ENCODE measurements around the gene MAVS. TPM values are rescaled to one million over a fixed set of nuclear protein-coding genes. Genes with fewer than 3 reads are reported as not detected.

MAVS gene
- total RNA-seq, 1 donor from 2014 or later = 47.0 TPM

GRCh38 chr20:3862333-3862732, 15.7 kb downstream of the MAVS start:
- no peak overlapping the region for H3K27ac Mint-ChIP-seq (ENCODE audit: unreplicated experiment)
- H3K27me3 Mint-ChIP-seq (ENCODE audit: unreplicated experiment) = no peaks in the 10 kb centered on the region
- no peaks in the 10 kb centered on the region for H3K9me3 Mint-ChIP-seq (ENCODE audit: unreplicated experiment)
- DNase-seq (ENCODE audit: extremely low spot score, unreplicated experiment) = no peak
- H3K4me3 Mint-ChIP-seq (ENCODE audit: unreplicated experiment) = no peak overlapping the region
- no peaks in the 10 kb centered on the region for H3K4me1 Mint-ChIP-seq (ENCODE audit: unreplicated experiment)
- H3K36me3 Mint-ChIP-seq (ENCODE audit: unreplicated experiment) = peaks cover 48% of the 10 kb centered on the region
- TF ChIP-seq CTCF (IDR thresholded peaks at IDR 0.05) = no peak

DNA sequence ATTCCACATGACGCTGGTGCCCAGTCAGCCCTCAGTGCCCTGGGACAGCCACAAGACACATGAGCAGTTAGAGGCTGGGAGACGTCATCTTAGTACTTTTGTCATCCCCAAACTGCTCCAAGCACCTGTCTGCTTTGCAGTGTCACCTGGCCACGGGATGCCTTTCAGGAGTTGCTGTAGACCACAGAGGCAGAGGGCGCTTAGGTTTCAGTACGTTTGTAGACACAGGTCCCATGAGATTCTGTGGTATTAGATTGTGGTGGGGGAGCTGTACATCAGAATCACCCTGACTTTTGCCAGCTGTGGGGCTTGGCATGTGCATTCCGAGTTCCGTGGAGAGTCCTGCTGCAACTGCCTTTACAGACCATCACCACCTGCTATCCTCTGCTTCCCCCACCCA, 16.7 kb downstream of the MAVS start:
- H3K27ac Mint-ChIP-seq (ENCODE audit: unreplicated experiment) = no peak overlapping the region
- peaks cover 45% of the 10 kb centered on the region for H3K36me3 Mint-ChIP-seq (ENCODE audit: unreplicated experiment)
- H3K27me3 Mint-ChIP-seq (ENCODE audit: unreplicated experiment) = no peaks in the 10 kb centered on the region
- H3K4me1 Mint-ChIP-seq (ENCODE audit: unreplicated experiment) = no peaks in the 10 kb centered on the region
- no peaks in the 10 kb centered on the region for H3K9me3 Mint-ChIP-seq (ENCODE audit: unreplicated experiment)
- TF ChIP-seq CTCF (IDR thresholded peaks at IDR 0.05) = no peak
- no peak for DNase-seq (ENCODE audit: extremely low spot score, unreplicated experiment)
- no peak overlapping the region for H3K4me3 Mint-ChIP-seq (ENCODE audit: unreplicated experiment)

- no peak overlapping the region for H3K4me3 Mint-ChIP-seq (ENCODE audit: unreplicated experiment)
- H3K27me3 Mint-ChIP-seq (ENCODE audit: unreplicated experiment) = no peaks in the 10 kb centered on the region
- no peaks in the 10 kb centered on the region for H3K4me1 Mint-ChIP-seq (ENCODE audit: unreplicated experiment)
- no peaks in the 10 kb centered on the region for H3K9me3 Mint-ChIP-seq (ENCODE audit: unreplicated experiment)
- no peak for DNase-seq (ENCODE audit: extremely low spot score, unreplicated experiment)
- peaks cover 42% of the 10 kb centered on the region for H3K36me3 Mint-ChIP-seq (ENCODE audit: unreplicated experiment)
- no peak overlapping the region for H3K27ac Mint-ChIP-seq (ENCODE audit: unreplicated experiment)
- TF ChIP-seq CTCF (IDR thresholded peaks at IDR 0.05) = no peak
Measured at GRCh38 chr20:3864518-3864917, 17.9 kb downstream of the MAVS start.

- H3K27me3 Mint-ChIP-seq (ENCODE audit: unreplicated experiment) = no peaks in the 10 kb centered on the region
- DNase-seq (ENCODE audit: extremely low spot score, unreplicated experiment) = no peak
- TF ChIP-seq CTCF (IDR thresholded peaks at IDR 0.05) = no peak
- H3K27ac Mint-ChIP-seq (ENCODE audit: unreplicated experiment) = no peak overlapping the region
- H3K9me3 Mint-ChIP-seq (ENCODE audit: unreplicated experiment) = no peaks in the 10 kb centered on the region
- peaks cover 42% of the 10 kb centered on the region for H3K36me3 Mint-ChIP-seq (ENCODE audit: unreplicated experiment)
- H3K4me3 Mint-ChIP-seq (ENCODE audit: unreplicated experiment) = no peak overlapping the region
- no peaks in the 10 kb centered on the region for H3K4me1 Mint-ChIP-seq (ENCODE audit: unreplicated experiment)
Measured at GRCh38 chr20:3865152-3865886, 18.7 kb downstream of the MAVS start.

- TF ChIP-seq CTCF (IDR thresholded peaks at IDR 0.05) = no peak
- no peaks in the 10 kb centered on the region for H3K27me3 Mint-ChIP-seq (ENCODE audit: unreplicated experiment)
- H3K4me1 Mint-ChIP-seq (ENCODE audit: unreplicated experiment) = peaks cover under 1% of the 10 kb centered on the region
- no peak for DNase-seq (ENCODE audit: extremely low spot score, unreplicated experiment)
- H3K9me3 Mint-ChIP-seq (ENCODE audit: unreplicated experiment) = no peaks in the 10 kb centered on the region
- H3K4me3 Mint-ChIP-seq (ENCODE audit: unreplicated experiment) = no peak overlapping the region
- no peak overlapping the region for H3K27ac Mint-ChIP-seq (ENCODE audit: unreplicated experiment)
- peaks cover 45% of the 10 kb centered on the region for H3K36me3 Mint-ChIP-seq (ENCODE audit: unreplicated experiment)
Measured at GRCh38 chr20:3865887-3866407, 19.3 kb downstream of the MAVS start.

All from osteocyte (in vitro differentiated cells).